ENCODE data around the gene KIF6. TPM values are rescaled to one million over a fixed set of nuclear protein-coding genes. Genes with fewer than 3 reads are reported as not detected.

The KIF6 gene
- total RNA-seq, 1 donor from 2014 or later: not detected

- H3K4me1 ChIP-seq: peaks cover 6% of the 10 kb centered on the region
- H3K36me3 ChIP-seq: no peaks in the 10 kb centered on the region
- no peak overlapping the region for H3K4me3 ChIP-seq
- H3K9me3 ChIP-seq: no peaks in the 10 kb centered on the region
- no peaks in the 10 kb centered on the region for H3K27me3 ChIP-seq
- intact Hi-C loops (cut with DNase I): loop anchor here (5.0 kb wide), 1 partner anchor 134 kb away; no protein-coding TSS in a partner anchor
- no peak for TF ChIP-seq POLR2AphosphoS5 (IDR thresholded peaks at IDR 0.05; ENCODE audit: insufficient read depth in 1 of 2, low read depth in 1 of 2)
- no peak for TF ChIP-seq CTCF (IDR thresholded peaks at IDR 0.05)
- TF ChIP-seq POLR2A (IDR thresholded peaks at IDR 0.05): no peak
- H3K27ac ChIP-seq: no peak overlapping the region
- DNase-seq (ENCODE audit: extremely low spot score in 2 of 2): no peak
Measured at GRCh38 chr6:39301606-39302005, 423.6 kb downstream of the KIF6 start.

GRCh38 chr6:39300739-39301138 is 424.5 kb downstream of the KIF6 start:
- no peaks in the 10 kb centered on the region for H3K27me3 ChIP-seq
- H3K9me3 ChIP-seq: no peaks in the 10 kb centered on the region
- DNase-seq (ENCODE audit: extremely low spot score in 2 of 2): no peak
- no peaks in the 10 kb centered on the region for H3K36me3 ChIP-seq
- H3K4me1 ChIP-seq: peaks cover 14% of the 10 kb centered on the region
- no peak overlapping the region for H3K27ac ChIP-seq
- H3K4me3 ChIP-seq: no peak overlapping the region
- no peak for TF ChIP-seq POLR2AphosphoS5 (IDR thresholded peaks at IDR 0.05; ENCODE audit: insufficient read depth in 1 of 2, low read depth in 1 of 2)
- intact Hi-C loops (cut with DNase I): loop anchor here (5.0 kb wide), 1 partner anchor 133 kb away; no protein-coding TSS in a partner anchor

- Histone ChIP-seq H3K4me3 (no peak overlapping the region), H3K36me3 (no peaks in the 10 kb centered on the region), H3K4me1 (peaks cover 18% of the 10 kb centered on the region), H3K27me3 (no peaks in the 10 kb centered on the region), H3K9me3 (no peaks in the 10 kb centered on the region), H3K27ac (no peak overlapping the region)
- no peak for DNase-seq (ENCODE audit: extremely low spot score in 2 of 2)
- intact Hi-C loops (cut with DNase I): no loop called here
- TF ChIP-seq POLR2AphosphoS5 (IDR thresholded peaks at IDR 0.05; ENCODE audit: insufficient read depth in 1 of 2, low read depth in 1 of 2) (no peak), CTCF (IDR thresholded peaks at IDR 0.05) (no peak), POLR2A (IDR thresholded peaks at IDR 0.05) (no peak)
Measured at GRCh38 chr6:39298061-39298460, 427.1 kb downstream of the KIF6 start.

GRCh38 chr6:39296745-39297640 is 428.2 kb downstream of the KIF6 start:
- intact Hi-C loops (cut with DNase I): no loop called here
- peak in 1 of 2 donors; percentile 28 for TF ChIP-seq POLR2AphosphoS5 (IDR thresholded peaks at IDR 0.05; ENCODE audit: insufficient read depth in 1 of 2, low read depth in 1 of 2)
- TF ChIP-seq POLR2A (IDR thresholded peaks at IDR 0.05): no peak
- H3K4me3 ChIP-seq: no peak overlapping the region
- H3K27me3 ChIP-seq: no peaks in the 10 kb centered on the region
- peaks cover 18% of the 10 kb centered on the region for H3K4me1 ChIP-seq
- no peak overlapping the region for H3K27ac ChIP-seq
- H3K9me3 ChIP-seq: no peaks in the 10 kb centered on the region
- no peaks in the 10 kb centered on the region for H3K36me3 ChIP-seq
- no peak for DNase-seq (ENCODE audit: extremely low spot score in 2 of 2)

GRCh38 chr6:39295611-39296011 is 429.6 kb downstream of the KIF6 start:
- no peak overlapping the region for H3K27ac ChIP-seq
- TF ChIP-seq POLR2AphosphoS5 (IDR thresholded peaks at IDR 0.05; ENCODE audit: insufficient read depth in 1 of 2, low read depth in 1 of 2): no peak
- no peak for TF ChIP-seq CTCF (IDR thresholded peaks at IDR 0.05)
- no peak for TF ChIP-seq POLR2A (IDR thresholded peaks at IDR 0.05)
- no peaks in the 10 kb centered on the region for H3K27me3 ChIP-seq
- H3K4me3 ChIP-seq: no peak overlapping the region
- H3K36me3 ChIP-seq: no peaks in the 10 kb centered on the region
- intact Hi-C loops (cut with DNase I): no loop called here
- H3K9me3 ChIP-seq: no peaks in the 10 kb centered on the region
- no peak for DNase-seq (ENCODE audit: extremely low spot score in 2 of 2)
- peaks cover 18% of the 10 kb centered on the region for H3K4me1 ChIP-seq

- no peak for DNase-seq (ENCODE audit: extremely low spot score in 2 of 2)
- H3K36me3 ChIP-seq: no peaks in the 10 kb centered on the region
- intact Hi-C loops (cut with DNase I): no loop called here
- H3K27me3 ChIP-seq: no peaks in the 10 kb centered on the region
- no peak overlapping the region for H3K4me3 ChIP-seq
- no peaks in the 10 kb centered on the region for H3K9me3 ChIP-seq
- peaks cover 18% of the 10 kb centered on the region for H3K4me1 ChIP-seq
- no peak overlapping the region for H3K27ac ChIP-seq
- TF ChIP-seq POLR2A (IDR thresholded peaks at IDR 0.05) (no peak), CTCF (IDR thresholded peaks at IDR 0.05) (no peak), POLR2AphosphoS5 (IDR thresholded peaks at IDR 0.05; ENCODE audit: insufficient read depth in 1 of 2, low read depth in 1 of 2) (no peak)
Measured at GRCh38 chr6:39294899-39295298, 430.3 kb downstream of the KIF6 start.
